Body of pancreas (tissue), 4 donors: Measurements from ENCODE around the gene ULK1. TPM values are rescaled to one million over a fixed set of nuclear protein-coding genes. Genes with fewer than 3 reads are reported as not detected.
"Not testable (repeated sequence)": the region's sequence is repeated elsewhere in the genome, so short reads cannot be mapped to it uniquely, and the experiment has no call there.

Source experiments
- ATAC-seq: fragments of 150-250 bp; one replicate; pipeline ENCODE4 v1.9.1; 2016
- DNase-seq, 4 donors: peaks; one replicate each; pipeline ENCODE4 v3.0.0-alpha.2; 2019
- H3K27ac ChIP-seq, 4 donors: fragments of 200-600 bp; sonication (generic); 1 replicate in 3 of 4; 2 replicates in 1 of 4; pipeline versions ENCODE4 v1.5.1 to v1.6.1; 2016 to 2019; ENCODE audit warnings: mild to moderate bottlenecking in 1 of 4, mixed read lengths in 1 of 4, moderate library complexity in 1 of 4
- H3K27me3 ChIP-seq, 2 donors: fragments of 200-600 bp; sonication (generic); one replicate each; pipeline ENCODE4 v1.6.0; 2016; ENCODE audit warnings: mild to moderate bottlenecking in 1 of 2
- H3K36me3 ChIP-seq, 2 donors: fragments of 200-600 bp; sonication (generic); replicated peaks in 1 of 2; 2 replicates each; pipeline ENCODE4 v1.5.1; 2016; ENCODE audit warnings: low read depth in 2 of 2; ENCODE audit not compliant: insufficient read depth in 1 of 2
- H3K4me1 ChIP-seq: fragments of 200-600 bp; sonication (generic); one replicate; pipeline ENCODE4 v1.6.0; 2016
- H3K4me3 ChIP-seq, 2 donors: fragments of 200-600 bp; sonication (generic); 1 replicate in 1 of 2; 2 replicates in 1 of 2; pipeline ENCODE4 v1.5.1; 2016 to 2019
- H3K9me3 ChIP-seq, 3 donors: fragments of 200-600 bp; sonication (generic); 1 replicate in 2 of 3; 2 replicates in 1 of 3; pipeline ENCODE4 v1.5.1; 2016
- CTCF ChIP-seq, 7 experiments: fragments of 450-650 bp in 4 of 7; fragments of 200-600 bp in 3 of 7; sonication (generic) in 3 of 7; IDR thresholded peaks; one replicate each; pipeline ENCODE4 v1.5.1; 2016 to 2019; ENCODE audit warnings: antibody characterized with exemption in 7 of 7
- POLR2A ChIP-seq, 3 donors: fragments of 450-650 bp; IDR thresholded peaks; one replicate each; pipeline ENCODE4 v1.6.1; 2016; ENCODE audit warnings: antibody characterized with exemption in 3 of 3, mild to moderate bottlenecking in 2 of 3
- WGBS, 2 donors: methylation state at CpG; one replicate each; pipeline ENCODE4 v1.1.5; 2017; 5-methylcytosine and 5-hydroxymethylcytosine counted together
- intact Hi-C: fragments of 100-400 bp; cut with DNase I; formaldehyde crosslinking; loops from one replicate; pipeline ENCODE4 v1.15.1; 2023
- total RNA-seq, 2 donors: library from RNA; depleted of rRNA; stranded (reverse); fragments of >200 nt; gene quantifications; one replicate each; pipeline ENCODE4 v1.1.0, GENCODE V29; 2016

ULK1 gene
- total RNA-seq, 2 donors from 2014 or later, result 29.1 to 59.3 TPM

- no peak overlapping the region for H3K4me3 ChIP-seq
- H3K27me3 ChIP-seq, result no peaks in the 10 kb centered on the region
- WGBS, 2 donors, result 83 to 95% methylated on average over 5 to 6 of the region's 6 CpGs
- ATAC-seq (no peak), DNase-seq (no peak)
- no peaks in the 10 kb centered on the region for H3K9me3 ChIP-seq
- no peaks in the 10 kb centered on the region for H3K36me3 ChIP-seq
- intact Hi-C loops, result no loop called here
- TF ChIP-seq CTCF (IDR thresholded peaks at IDR 0.05) (no peak), POLR2A (IDR thresholded peaks at IDR 0.05) (no peak)
- H3K4me1 ChIP-seq, result no peaks in the 10 kb centered on the region
- H3K27ac ChIP-seq, result no peak overlapping the region
Measured at GRCh38 chr12:131871677-131872076, 22.7 kb upstream of the ULK1 start.

GRCh38 chr12:131872154-131873051, 22.0 kb upstream of the ULK1 start:
- ATAC-seq, result no peak
- no peaks in the 10 kb centered on the region for H3K36me3 ChIP-seq
- H3K27me3 ChIP-seq, result no peaks in the 10 kb centered on the region
- TF ChIP-seq POLR2A (IDR thresholded peaks at IDR 0.05) (no peak), CTCF (IDR thresholded peaks at IDR 0.05) (no peak)
- no peaks in the 10 kb centered on the region for H3K4me1 ChIP-seq
- WGBS, 2 donors, result 65 to 83% methylated on average over 14 to 21 of the region's 21 CpGs
- DNase-seq, result no peak
- H3K27ac ChIP-seq, result no peak overlapping the region
- H3K9me3 ChIP-seq, result no peaks in the 10 kb centered on the region
- no peak overlapping the region for H3K4me3 ChIP-seq
- intact Hi-C loops, result no loop called here

GRCh38 chr12:131873293-131873692, 21.1 kb upstream of the ULK1 start:
- Histone ChIP-seq H3K36me3 (no peaks in the 10 kb centered on the region), H3K27me3 (no peaks in the 10 kb centered on the region), H3K4me3 (no peak overlapping the region), H3K9me3 (no peaks in the 10 kb centered on the region), H3K27ac (no peak overlapping the region), H3K4me1 (no peaks in the 10 kb centered on the region)
- 89 to 92% methylated on average over 21 of the region's 21 CpGs for WGBS, 2 donors
- intact Hi-C loops, result no loop called here
- no peak for ATAC-seq
- no peak for TF ChIP-seq CTCF (IDR thresholded peaks at IDR 0.05)
- TF ChIP-seq POLR2A (IDR thresholded peaks at IDR 0.05), result no peak
- no peak for DNase-seq

- H3K27me3 ChIP-seq, ATAC-seq, H3K36me3 ChIP-seq, H3K9me3 ChIP-seq, intact Hi-C loops, DNase-seq, H3K4me1 ChIP-seq, H3K4me3 ChIP-seq, H3K27ac ChIP-seq: not testable (repeated sequence)
- WGBS, 2 donors, result 72 to 82% methylated on average over 6 of the region's 6 CpGs
Measured at GRCh38 chr12:131874972-131875371, 19.4 kb upstream of the ULK1 start.

- 73 to 76% methylated on average over 10 of the region's 10 CpGs for WGBS, 2 donors
- DNase-seq, H3K36me3 ChIP-seq, H3K4me3 ChIP-seq, H3K4me1 ChIP-seq, H3K27me3 ChIP-seq, ATAC-seq, H3K27ac ChIP-seq, intact Hi-C loops, H3K9me3 ChIP-seq: not testable (repeated sequence)
Measured at GRCh38 chr12:131877216-131877615, 17.2 kb upstream of the ULK1 start.

- H3K27me3 ChIP-seq, DNase-seq, intact Hi-C loops, H3K4me1 ChIP-seq, H3K4me3 ChIP-seq, H3K9me3 ChIP-seq, ATAC-seq, H3K36me3 ChIP-seq, H3K27ac ChIP-seq: not testable (repeated sequence)
- WGBS, 2 donors, result 26 to 41% methylated on average over 3 of the region's 3 CpGs
Measured at GRCh38 chr12:131878436-131878835, 16.0 kb upstream of the ULK1 start.
